Neural progenitor cell (in vitro differentiated cells): ENCODE data around the gene CBFA2T2. TPM values are rescaled to one million over a fixed set of nuclear protein-coding genes. Genes with fewer than 3 reads are reported as not detected.
"Not testable (repeated sequence)": the region's sequence is repeated elsewhere in the genome, so short reads cannot be mapped to it uniquely, and the experiment has no call there.

ENCODE experiments used
- DNase-seq: peaks from one replicate; pipeline ENCODE4 v3.0.0-alpha.2; 2016; ENCODE audit warnings: low spot score
- H2AFZ ChIP-seq: fragments of 200-600 bp; sonication (generic); replicated peaks from 2 replicates; pipeline ENCODE4 v1.6.1; 2016; ENCODE audit warnings: antibody characterized with exemption
- H3F3A ChIP-seq: fragments of 200-600 bp; sonication (generic); 2 replicates; pipeline ENCODE4 v1.6.1; 2016; ENCODE audit warnings: antibody characterized with exemption, low read depth
- H3K27ac ChIP-seq: fragments of 200-600 bp; sonication (generic); 2 replicates; pipeline ENCODE4 v1.5.1; 2016; ENCODE audit warnings: mild to moderate bottlenecking
- H3K27me3 ChIP-seq: fragments of 200-600 bp; sonication (generic); 2 replicates; pipeline ENCODE4 v1.6.1; 2016; ENCODE audit warnings: mild to moderate bottlenecking, moderate library complexity
- H3K36me3 ChIP-seq: fragments of 200-600 bp; sonication (generic); 2 replicates; pipeline ENCODE4 v1.5.1; 2016
- H3K4me1 ChIP-seq: fragments of 200-600 bp; sonication (generic); 2 replicates; pipeline ENCODE4 v1.6.1; 2016; ENCODE audit warnings: mixed run types
- H3K4me2 ChIP-seq: fragments of 200-600 bp; sonication (generic); 2 replicates; pipeline ENCODE4 v1.6.1; 2016
- H3K4me3 ChIP-seq: fragments of 200-600 bp; sonication (generic); 2 replicates; pipeline ENCODE4 v1.5.1; 2016
- H3K79me2 ChIP-seq: fragments of 200-600 bp; sonication (generic); 2 replicates; pipeline ENCODE4 v1.6.1; 2016; ENCODE audit warnings: low read depth
- H3K9ac ChIP-seq: fragments of 200-600 bp; sonication (generic); 2 replicates; pipeline ENCODE4 v1.6.1; 2016
- H3K9me3 ChIP-seq: fragments of 200-600 bp; sonication (generic); 2 replicates; pipeline ENCODE4 v1.5.1; 2016; ENCODE audit warnings: low read depth
- H4K20me1 ChIP-seq: fragments of 200-600 bp; sonication (generic); 2 replicates; pipeline ENCODE4 v1.6.1; 2016; ENCODE audit warnings: low read depth
- H3K27ac Mint-ChIP-seq: 3 replicates; pipeline ENCODE4 v1.8.0; 2021; ENCODE audit warnings: mixed read lengths
- H3K27me3 Mint-ChIP-seq: 2 replicates; pipeline ENCODE4 v1.8.0; 2022; ENCODE audit warnings: low read depth, mild to moderate bottlenecking, inconsistent platforms, moderate library complexity, mixed read lengths; ENCODE audit not compliant: insufficient read depth
- H3K36me3 Mint-ChIP-seq: 3 replicates; pipeline ENCODE4 v1.8.0; 2021; ENCODE audit warnings: mixed read lengths
- H3K4me1 Mint-ChIP-seq: 3 replicates; pipeline ENCODE4 v1.8.0; 2021; ENCODE audit warnings: mixed read lengths
- H3K4me3 Mint-ChIP-seq: 3 replicates; pipeline ENCODE4 v1.8.0; 2021; ENCODE audit warnings: mild to moderate bottlenecking, moderate library complexity, mixed read lengths
- H3K9me3 Mint-ChIP-seq: 3 replicates; pipeline ENCODE4 v1.8.0; 2020; ENCODE audit warnings: mixed read lengths
- CTCF ChIP-seq: fragments of 200-600 bp; sonication (generic); IDR thresholded peaks from 2 replicates; pipeline ENCODE4 v1.5.1; 2017; ENCODE audit warnings: antibody characterized with exemption, mild to moderate bottlenecking
- EZH2 ChIP-seq: fragments of 200-600 bp; sonication (generic); IDR thresholded peaks from 2 replicates; pipeline ENCODE4 v1.6.1; 2017; ENCODE audit warnings: antibody characterized with exemption, mild to moderate bottlenecking, moderate library complexity
- EZH2phosphoT487 ChIP-seq: fragments of 200-600 bp; sonication (generic); IDR thresholded peaks from 2 replicates; pipeline ENCODE4 v1.6.1; 2017; ENCODE audit warnings: antibody characterized with exemption
- total RNA-seq: library from RNA; depleted of rRNA; stranded (reverse); fragments of >200 nt; gene quantifications from 2 replicates; pipeline ENCODE4 v1.2.3, GENCODE V29; 2015; ENCODE audit warnings: low replicate concordance

CBFA2T2 gene
- total RNA-seq, 1 donor from 2014 or later: 11.9 TPM

- H3K79me2 ChIP-seq: no peaks in the 10 kb centered on the region
- H3K9me3 ChIP-seq: no peaks in the 10 kb centered on the region
- H3K4me2 ChIP-seq: no peak overlapping the region
- Mint-ChIP-seq H3K9me3 (no peaks in the 10 kb centered on the region), H3K27me3 (peaks cover 3% of the 10 kb centered on the region), H3K4me3 (no peak overlapping the region), H3K4me1 (no peaks in the 10 kb centered on the region), H3K27ac (no peak overlapping the region), H3K36me3 (no peaks in the 10 kb centered on the region)
- H3K9ac ChIP-seq: no peak overlapping the region
- H3K27me3 ChIP-seq: no peaks in the 10 kb centered on the region
- H3K36me3 ChIP-seq: no peaks in the 10 kb centered on the region
- no peak overlapping the region for H3K27ac ChIP-seq
- H3F3A ChIP-seq: no peaks in the 10 kb centered on the region
- TF ChIP-seq EZH2phosphoT487 (no peak), CTCF (no peak), EZH2 (no peak)
- H3K4me3 ChIP-seq: no peak overlapping the region
- H4K20me1 ChIP-seq: no peaks in the 10 kb centered on the region
- no peak for DNase-seq
- H2AFZ ChIP-seq: no peak overlapping the region
- no peaks in the 10 kb centered on the region for H3K4me1 ChIP-seq
These were observed 7.3 kb upstream of the CBFA2T2 start for GRCh38 chr20:33482581-33482980.

GRCh38 chr20:33483186-33483585, 6.7 kb upstream of the CBFA2T2 start:
- not testable (repeated sequence) for H3F3A ChIP-seq, H3K9me3 Mint-ChIP-seq, H2AFZ ChIP-seq, H4K20me1 ChIP-seq, H3K9me3 ChIP-seq, H3K27ac ChIP-seq, H3K4me3 ChIP-seq, DNase-seq, H3K4me1 ChIP-seq, H3K36me3 ChIP-seq, H3K27me3 ChIP-seq, H3K4me2 ChIP-seq, H3K79me2 ChIP-seq, H3K4me3 Mint-ChIP-seq, H3K9ac ChIP-seq, H3K4me1 Mint-ChIP-seq, H3K36me3 Mint-ChIP-seq, H3K27me3 Mint-ChIP-seq
- H3K27ac Mint-ChIP-seq: peak overlapping the region; percentile 15

GRCh38 chr20:33488201-33488600, 1.7 kb upstream of the CBFA2T2 start:
- Mint-ChIP-seq H3K9me3 (no peaks in the 10 kb centered on the region), H3K27ac (no peak overlapping the region), H3K4me1 (peaks cover 9% of the 10 kb centered on the region), H3K36me3 (peaks cover 1% of the 10 kb centered on the region), H3K4me3 (no peak overlapping the region), H3K27me3 (no peaks in the 10 kb centered on the region)
- Histone ChIP-seq H3K4me3 (no peak overlapping the region), H2AFZ (no peak overlapping the region), H3K9me3 (no peaks in the 10 kb centered on the region), H3K79me2 (peaks cover 17% of the 10 kb centered on the region), H3K27ac (no peak overlapping the region), H3F3A (peaks cover 15% of the 10 kb centered on the region), H3K4me1 (peaks cover 8% of the 10 kb centered on the region), H3K9ac (no peak overlapping the region), H3K27me3 (no peaks in the 10 kb centered on the region), H4K20me1 (peaks cover 24% of the 10 kb centered on the region), H3K4me2 (no peak overlapping the region), H3K36me3 (no peaks in the 10 kb centered on the region)
- no peak for DNase-seq
- no peak for TF ChIP-seq CTCF
- TF ChIP-seq EZH2phosphoT487: no peak
- TF ChIP-seq EZH2: no peak

GRCh38 chr20:33488661-33489494, 1.0 kb upstream of the CBFA2T2 start:
- H3K27ac ChIP-seq, H3K4me1 ChIP-seq, DNase-seq, H3K9me3 Mint-ChIP-seq, H3K27me3 ChIP-seq, H3K27me3 Mint-ChIP-seq, H3K27ac Mint-ChIP-seq, H3K36me3 ChIP-seq, H3K4me1 Mint-ChIP-seq, H3K9me3 ChIP-seq, H3K36me3 Mint-ChIP-seq, H2AFZ ChIP-seq, H3K9ac ChIP-seq: not testable (repeated sequence)
- peak overlapping the region; percentile 58 for H3K4me3 Mint-ChIP-seq
- H3K4me3 ChIP-seq: peak overlapping the region; percentile 51
- peaks cover 24% of the 10 kb centered on the region for H4K20me1 ChIP-seq
- H3F3A ChIP-seq: peaks cover 15% of the 10 kb centered on the region
- peak overlapping the region; percentile 83 for H3K4me2 ChIP-seq
- peaks cover 17% of the 10 kb centered on the region for H3K79me2 ChIP-seq
